GM23248 (cell line): ENCODE results near the gene SEMA4D. TPM values are rescaled to one million over a fixed set of nuclear protein-coding genes. Genes with fewer than 3 reads are reported as not detected.

ENCODE experiments used
- DNase-seq: peaks from one replicate; pipeline ENCODE4 v3.0.0-alpha.2; 2015
- H2AFZ ChIP-seq: fragments of 200-600 bp; sonication (generic); 2 replicates; pipeline ENCODE4 v1.6.1; 2016; ENCODE audit warnings: antibody characterized with exemption
- H3F3A ChIP-seq: fragments of 200-600 bp; sonication (generic); 2 replicates; pipeline ENCODE4 v1.6.1; 2016; ENCODE audit warnings: mild to moderate bottlenecking, antibody characterized with exemption, mixed run types; ENCODE audit not compliant: insufficient read depth
- H3K27ac ChIP-seq: fragments of 200-600 bp; sonication (generic); 2 replicates; pipeline ENCODE4 v1.5.1; 2016; ENCODE audit warnings: mild to moderate bottlenecking
- H3K27me3 ChIP-seq: fragments of 200-600 bp; sonication (generic); replicated peaks from 2 replicates; pipeline ENCODE4 v1.6.1; 2016; ENCODE audit warnings: mild to moderate bottlenecking; ENCODE audit not compliant: insufficient read depth
- H3K36me3 ChIP-seq: fragments of 200-600 bp; sonication (generic); 2 replicates; pipeline ENCODE4 v1.6.1; 2016; ENCODE audit warnings: low read depth, mild to moderate bottlenecking
- H3K4me1 ChIP-seq: fragments of 200-600 bp; sonication (generic); 2 replicates; pipeline ENCODE4 v1.6.1; 2016; ENCODE audit warnings: mild to moderate bottlenecking; ENCODE audit not compliant: insufficient read depth
- H3K4me2 ChIP-seq: fragments of 200-600 bp; sonication (generic); one replicate; pipeline ENCODE4 v1.6.1; 2016; ENCODE audit warnings: mild to moderate bottlenecking; ENCODE audit not compliant: unreplicated experiment
- H3K4me3 ChIP-seq: fragments of 200-600 bp; sonication (generic); 2 replicates; pipeline ENCODE4 v1.5.1; 2016; ENCODE audit warnings: mild to moderate bottlenecking
- H3K79me2 ChIP-seq: fragments of 200-600 bp; sonication (generic); 2 replicates; pipeline ENCODE4 v1.6.1; 2016; ENCODE audit warnings: mild to moderate bottlenecking; ENCODE audit not compliant: insufficient read depth
- H3K9ac ChIP-seq: fragments of 200-600 bp; sonication (generic); 2 replicates; pipeline ENCODE4 v1.6.1; 2016; ENCODE audit warnings: mild to moderate bottlenecking
- H3K9me2 ChIP-seq: fragments of 200-600 bp; sonication (generic); 2 replicates; pipeline ENCODE4 v1.6.1; 2016; ENCODE audit warnings: mixed run types, mild to moderate bottlenecking, moderate library complexity; ENCODE audit not compliant: insufficient read depth
- H3K9me3 ChIP-seq: fragments of 200-600 bp; sonication (generic); one replicate; pipeline ENCODE4 v1.6.1; 2017; ENCODE audit warnings: low read depth
- H4K20me1 ChIP-seq: fragments of 200-600 bp; sonication (generic); 2 replicates; pipeline ENCODE4 v1.6.0; 2016; ENCODE audit not compliant: insufficient read depth
- EZH2 ChIP-seq: fragments of 200-600 bp; sonication (generic); IDR thresholded peaks from 2 replicates; pipeline ENCODE4 v1.6.1; 2018; ENCODE audit warnings: antibody characterized with exemption, mild to moderate bottlenecking; ENCODE audit not compliant: insufficient read depth, poor library complexity, severe bottlenecking
- EZH2phosphoT487 ChIP-seq: fragments of 200-600 bp; sonication (generic); IDR thresholded peaks from 2 replicates; pipeline ENCODE4 v1.6.1; 2018; ENCODE audit warnings: antibody characterized with exemption, moderate library complexity, mild to moderate bottlenecking, low read depth; ENCODE audit not compliant: insufficient read depth
- WGBS, 2 experiments: methylation state at CpG; one replicate each; pipeline ENCODE4 v1.1.6; 2015 to 2017; ENCODE audit warnings: low lambda C conversion rate in 2 of 2, low coverage in 1 of 2; ENCODE audit errors: missing lambda C conversion rate in 2 of 2; 5-methylcytosine and 5-hydroxymethylcytosine counted together
- in situ Hi-C: fragments of 300-500 bp; cut with MboI; formaldehyde crosslinking; loops from 2 replicates; pipeline ENCODE4 v1.15.0; 2020
- polyA plus RNA-seq: library from polyadenylated mRNA; unstranded; fragments of >200 nt; fragmentation: Nextera tagmentation; extraction: Ambion mirVana; gene quantifications from 2 replicates; pipeline ENCODE4 v1.2.1, GENCODE V29; 2016
- total RNA-seq: library from RNA; depleted of rRNA; stranded (reverse); fragments of >200 nt; shearing (Covaris generic); gene quantifications from 2 replicates; pipeline ENCODE4 v1.2.3, GENCODE V29; 2014

Gene SEMA4D
- total and polyA plus RNA-seq, 2 experiments from 2014 or later: 0.11 TPM

DNA sequence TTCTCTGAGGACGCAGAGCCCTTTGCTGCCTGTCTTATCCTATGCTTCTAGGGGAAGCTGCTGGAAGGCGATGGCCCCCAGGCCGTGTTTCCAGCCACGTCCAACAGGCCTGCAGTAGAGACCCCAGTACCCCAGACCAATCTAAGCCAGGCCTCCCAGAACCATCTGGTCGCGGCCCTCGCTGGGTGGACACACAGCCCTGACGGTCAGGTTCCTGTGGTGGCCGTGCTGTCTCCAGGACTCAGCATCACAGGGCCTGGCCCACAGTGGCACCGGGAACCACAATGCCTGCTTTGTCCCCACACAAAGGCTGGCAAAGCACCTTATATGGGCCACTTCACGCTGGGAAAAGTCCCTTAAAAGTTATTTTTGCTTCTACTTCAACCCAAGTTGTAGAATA lies 44.5 kb downstream of the SEMA4D start:
- no peaks in the 10 kb centered on the region for H3K79me2 ChIP-seq
- in situ Hi-C loops: no loop called here
- DNase-seq: no peak
- no peaks in the 10 kb centered on the region for H4K20me1 ChIP-seq
- H3K36me3 ChIP-seq: no peaks in the 10 kb centered on the region
- no peak overlapping the region for H3K27ac ChIP-seq
- H2AFZ ChIP-seq: no peak overlapping the region
- H3K27me3 ChIP-seq: no peaks in the 10 kb centered on the region
- no peaks in the 10 kb centered on the region for H3K4me1 ChIP-seq
- no peak overlapping the region for H3K4me2 ChIP-seq
- H3K9me2 ChIP-seq: no peaks in the 10 kb centered on the region
- no peak overlapping the region for H3K9ac ChIP-seq
- 63 to 73% methylated on average over 10 to 11 of the region's 11 CpGs for WGBS, 2 experiments
- TF ChIP-seq EZH2phosphoT487: no peak
- no peak for TF ChIP-seq EZH2
- H3K4me3 ChIP-seq: no peak overlapping the region
- H3F3A ChIP-seq: no peaks in the 10 kb centered on the region
- H3K9me3 ChIP-seq: no peaks in the 10 kb centered on the region

DNA sequence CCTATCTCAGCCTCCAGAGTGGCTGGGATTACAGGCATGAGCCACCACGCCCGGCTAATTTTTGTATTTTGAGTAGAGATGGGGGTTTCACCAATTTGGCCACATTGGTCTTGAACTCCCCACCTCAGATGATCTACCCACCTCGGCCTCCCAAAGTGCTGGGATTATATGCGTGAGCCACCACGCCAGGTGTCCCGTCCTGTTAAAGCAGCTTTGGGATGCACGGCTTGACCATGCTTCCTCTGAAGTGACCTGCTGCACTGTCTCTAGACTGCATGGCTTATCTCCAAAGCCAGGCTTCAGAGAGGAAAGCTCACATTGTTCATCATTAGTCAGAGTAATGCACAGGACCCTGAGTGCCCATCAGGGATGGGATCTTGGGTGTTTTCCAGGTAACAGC lies 45.4 kb downstream of the SEMA4D start:
- Histone ChIP-seq H3F3A (no peaks in the 10 kb centered on the region), H3K79me2 (no peaks in the 10 kb centered on the region), H3K9me2 (no peaks in the 10 kb centered on the region), H2AFZ (no peak overlapping the region), H3K4me1 (no peaks in the 10 kb centered on the region), H3K27me3 (no peaks in the 10 kb centered on the region), H3K36me3 (no peaks in the 10 kb centered on the region), H3K27ac (no peak overlapping the region), H3K4me2 (no peak overlapping the region), H3K4me3 (no peak overlapping the region), H4K20me1 (no peaks in the 10 kb centered on the region), H3K9ac (no peak overlapping the region), H3K9me3 (no peaks in the 10 kb centered on the region)
- no peak for TF ChIP-seq EZH2phosphoT487
- TF ChIP-seq EZH2: no peak
- 86 to 87% methylated on average over 7 of the region's 7 CpGs for WGBS, 2 experiments
- DNase-seq: no peak
- in situ Hi-C loops: no loop called here

GRCh38 chr9:89450213-89450612 lies 47.7 kb downstream of the SEMA4D start:
- H3K4me2 ChIP-seq: no peak overlapping the region
- DNase-seq: no peak
- H3K9me3 ChIP-seq: no peaks in the 10 kb centered on the region
- no peaks in the 10 kb centered on the region for H4K20me1 ChIP-seq
- WGBS, 2 experiments: 52 to 73% methylated on average over 2 of the region's 2 CpGs
- no peak overlapping the region for H3K27ac ChIP-seq
- H3K4me1 ChIP-seq: no peaks in the 10 kb centered on the region
- no peaks in the 10 kb centered on the region for H3K36me3 ChIP-seq
- H3K27me3 ChIP-seq: no peaks in the 10 kb centered on the region
- no peaks in the 10 kb centered on the region for H3K9me2 ChIP-seq
- in situ Hi-C loops: no loop called here
- no peaks in the 10 kb centered on the region for H3F3A ChIP-seq
- TF ChIP-seq EZH2 (no peak), EZH2phosphoT487 (no peak)
- no peaks in the 10 kb centered on the region for H3K79me2 ChIP-seq
- H2AFZ ChIP-seq: no peak overlapping the region
- H3K9ac ChIP-seq: no peak overlapping the region
- H3K4me3 ChIP-seq: no peak overlapping the region

GRCh38 chr9:89449261-89449671 lies 48.6 kb downstream of the SEMA4D start:
- Histone ChIP-seq H3K27ac (no peak overlapping the region), H3K4me2 (no peak overlapping the region), H3K4me3 (no peak overlapping the region), H3K9ac (no peak overlapping the region), H3K4me1 (no peaks in the 10 kb centered on the region), H3K9me3 (no peaks in the 10 kb centered on the region), H4K20me1 (no peaks in the 10 kb centered on the region), H3K9me2 (no peaks in the 10 kb centered on the region), H3K36me3 (no peaks in the 10 kb centered on the region), H3K79me2 (no peaks in the 10 kb centered on the region), H2AFZ (no peak overlapping the region), H3F3A (no peaks in the 10 kb centered on the region), H3K27me3 (no peaks in the 10 kb centered on the region)
- DNase-seq: no peak
- 86 to 89% methylated on average over 17 of the region's 17 CpGs for WGBS, 2 experiments
- no peak for TF ChIP-seq EZH2phosphoT487
- no peak for TF ChIP-seq EZH2
- in situ Hi-C loops: no loop called here

- 68 to 69% methylated on average over 8 of the region's 8 CpGs for WGBS, 2 experiments
- no peak for TF ChIP-seq EZH2
- no peak for TF ChIP-seq EZH2phosphoT487
These were observed 49.1 kb downstream of the SEMA4D start for GRCh38 chr9:89448821-89449220.

More at GRCh38 chr9:89448821-89449220, 49.1 kb downstream of the SEMA4D start:
- H3K27me3 ChIP-seq: no peaks in the 10 kb centered on the region
- no peaks in the 10 kb centered on the region for H3K9me2 ChIP-seq
- no peak overlapping the region for H3K4me2 ChIP-seq
- DNase-seq: no peak
- no peaks in the 10 kb centered on the region for H3K9me3 ChIP-seq
- no peak overlapping the region for H2AFZ ChIP-seq
- H3K27ac ChIP-seq: no peak overlapping the region
- in situ Hi-C loops: no loop called here
- no peaks in the 10 kb centered on the region for H3K79me2 ChIP-seq
- H3K9ac ChIP-seq: no peak overlapping the region
- H3K36me3 ChIP-seq: no peaks in the 10 kb centered on the region
- H3K4me3 ChIP-seq: no peak overlapping the region
- H3F3A ChIP-seq: no peaks in the 10 kb centered on the region
- H4K20me1 ChIP-seq: no peaks in the 10 kb centered on the region
- H3K4me1 ChIP-seq: no peaks in the 10 kb centered on the region
